ENCODE data around the gene CALCOCO1.

GRCh38 chr12:53737951-53738405 lies 10.7 kb upstream of the CALCOCO1 start:
- TF ChIP-seq, protein P1, sequence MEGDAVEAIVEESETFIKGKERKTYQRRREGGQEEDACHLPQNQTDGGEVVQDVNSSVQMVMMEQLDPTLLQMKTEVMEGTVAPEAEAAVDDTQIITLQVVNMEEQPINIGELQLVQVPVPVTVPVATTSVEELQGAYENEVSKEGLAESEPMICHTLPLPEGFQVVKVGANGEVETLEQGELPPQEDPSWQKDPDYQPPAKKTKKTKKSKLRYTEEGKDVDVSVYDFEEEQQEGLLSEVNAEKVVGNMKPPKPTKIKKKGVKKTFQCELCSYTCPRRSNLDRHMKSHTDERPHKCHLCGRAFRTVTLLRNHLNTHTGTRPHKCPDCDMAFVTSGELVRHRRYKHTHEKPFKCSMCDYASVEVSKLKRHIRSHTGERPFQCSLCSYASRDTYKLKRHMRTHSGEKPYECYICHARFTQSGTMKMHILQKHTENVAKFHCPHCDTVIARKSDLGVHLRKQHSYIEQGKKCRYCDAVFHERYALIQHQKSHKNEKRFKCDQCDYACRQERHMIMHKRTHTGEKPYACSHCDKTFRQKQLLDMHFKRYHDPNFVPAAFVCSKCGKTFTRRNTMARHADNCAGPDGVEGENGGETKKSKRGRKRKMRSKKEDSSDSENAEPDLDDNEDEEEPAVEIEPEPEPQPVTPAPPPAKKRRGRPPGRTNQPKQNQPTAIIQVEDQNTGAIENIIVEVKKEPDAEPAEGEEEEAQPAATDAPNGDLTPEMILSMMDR (IDR thresholded peaks at IDR 0.05): no peak
- TF ChIP-seq POLR2A (IDR thresholded peaks at IDR 0.05) (no peak), EP300 (IDR thresholded peaks at IDR 0.05) (no peak)
